Neural crest cell (in vitro differentiated cells): ENCODE measurements around the gene CARMIL3. TPM values are rescaled to one million over a fixed set of nuclear protein-coding genes. Genes with fewer than 3 reads are reported as not detected.
A peak's percentile ranks its signal among the peaks of the same experiment; 100 is the strongest.

Experiments
- DNase-seq: peaks from one replicate; pipeline ENCODE4 v3.0.0; 2021; ENCODE audit warnings: low read depth, mixed read lengths, low spot score
- H3K27ac Mint-ChIP-seq: one replicate; pipeline ENCODE4 v1.8.0; 2021; ENCODE audit warnings: mild to moderate bottlenecking, mixed read lengths; ENCODE audit not compliant: unreplicated experiment
- H3K27me3 Mint-ChIP-seq: 2 replicates; pipeline ENCODE4 v1.8.0; 2021; ENCODE audit warnings: low read depth, mild to moderate bottlenecking, mixed read lengths
- H3K36me3 Mint-ChIP-seq: 2 replicates; pipeline ENCODE4 v1.8.0; 2021; ENCODE audit warnings: low read depth, mild to moderate bottlenecking, mixed read lengths
- H3K4me1 Mint-ChIP-seq: 2 replicates; pipeline ENCODE4 v1.8.0; 2021; ENCODE audit warnings: mixed read lengths
- H3K4me3 Mint-ChIP-seq: one replicate; pipeline ENCODE4 v1.8.0; 2021; ENCODE audit warnings: mild to moderate bottlenecking, mixed read lengths
- H3K9me3 Mint-ChIP-seq: 2 replicates; pipeline ENCODE4 v1.8.0; 2021; ENCODE audit warnings: mixed read lengths
- total RNA-seq: library from RNA; stranded (reverse); gene quantifications from 2 replicates; pipeline ENCODE4 v1.2.1, GENCODE V29; 2021
- TF ChIP-seq, protein P1 (sequence below): fragments of 200-600 bp; sonication (generic); conservative IDR thresholded peaks from 2 replicates; pipeline ENCODE4 v1.5.0; 2021; ENCODE audit warnings: antibody characterized with exemption, mild to moderate bottlenecking

Gene CARMIL3
- total RNA-seq, 1 donor from 2014 or later: 9.4 TPM

DNA sequence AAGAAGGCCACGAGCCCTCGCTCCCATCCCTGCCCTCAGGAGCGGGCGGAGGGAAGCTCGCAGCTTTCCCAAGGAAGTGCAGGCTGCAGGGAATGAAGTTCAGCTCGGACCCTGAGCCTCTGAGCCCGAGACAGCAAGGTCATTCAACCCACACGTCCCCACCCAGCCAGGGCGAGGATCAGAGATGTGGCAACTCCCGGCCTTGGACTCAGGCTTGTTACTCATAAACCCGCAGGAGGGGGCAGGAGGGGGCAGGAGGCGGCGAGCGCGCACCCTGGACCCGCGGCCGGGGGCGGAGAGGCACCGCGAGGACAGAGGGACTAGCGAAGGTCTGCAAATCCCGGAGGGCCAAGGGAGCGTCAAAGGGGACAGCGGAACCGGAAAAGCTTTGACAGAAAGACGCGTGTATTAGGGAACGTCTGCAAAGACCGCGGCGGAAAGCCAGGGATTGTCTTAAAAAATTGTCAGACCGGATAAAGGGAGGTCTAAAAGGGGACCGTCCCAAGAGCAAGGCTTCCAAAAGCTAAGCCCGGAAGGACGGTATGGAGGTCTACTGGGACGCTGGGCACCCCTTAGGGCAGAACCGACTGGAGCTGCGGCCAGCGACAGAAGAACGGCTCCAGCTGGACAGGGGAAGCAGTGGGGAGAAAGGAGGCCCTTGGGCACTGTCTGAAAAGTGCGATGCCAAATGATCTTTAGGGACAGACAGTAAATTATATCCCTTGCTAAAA, 62.2 kb downstream of the CARMIL3 start:
- Mint-ChIP-seq H3K36me3 (peaks cover 2% of the 10 kb centered on the region), H3K9me3 (no peaks in the 10 kb centered on the region), H3K4me3 (peak overlapping the region; percentile 99), H3K27me3 (no peaks in the 10 kb centered on the region), H3K4me1 (peaks cover 27% of the 10 kb centered on the region), H3K27ac (peak overlapping the region; percentile 99)
- TF ChIP-seq, protein P1, sequence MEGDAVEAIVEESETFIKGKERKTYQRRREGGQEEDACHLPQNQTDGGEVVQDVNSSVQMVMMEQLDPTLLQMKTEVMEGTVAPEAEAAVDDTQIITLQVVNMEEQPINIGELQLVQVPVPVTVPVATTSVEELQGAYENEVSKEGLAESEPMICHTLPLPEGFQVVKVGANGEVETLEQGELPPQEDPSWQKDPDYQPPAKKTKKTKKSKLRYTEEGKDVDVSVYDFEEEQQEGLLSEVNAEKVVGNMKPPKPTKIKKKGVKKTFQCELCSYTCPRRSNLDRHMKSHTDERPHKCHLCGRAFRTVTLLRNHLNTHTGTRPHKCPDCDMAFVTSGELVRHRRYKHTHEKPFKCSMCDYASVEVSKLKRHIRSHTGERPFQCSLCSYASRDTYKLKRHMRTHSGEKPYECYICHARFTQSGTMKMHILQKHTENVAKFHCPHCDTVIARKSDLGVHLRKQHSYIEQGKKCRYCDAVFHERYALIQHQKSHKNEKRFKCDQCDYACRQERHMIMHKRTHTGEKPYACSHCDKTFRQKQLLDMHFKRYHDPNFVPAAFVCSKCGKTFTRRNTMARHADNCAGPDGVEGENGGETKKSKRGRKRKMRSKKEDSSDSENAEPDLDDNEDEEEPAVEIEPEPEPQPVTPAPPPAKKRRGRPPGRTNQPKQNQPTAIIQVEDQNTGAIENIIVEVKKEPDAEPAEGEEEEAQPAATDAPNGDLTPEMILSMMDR: no peak
- DNase-seq: peak; percentile 63

DNA sequence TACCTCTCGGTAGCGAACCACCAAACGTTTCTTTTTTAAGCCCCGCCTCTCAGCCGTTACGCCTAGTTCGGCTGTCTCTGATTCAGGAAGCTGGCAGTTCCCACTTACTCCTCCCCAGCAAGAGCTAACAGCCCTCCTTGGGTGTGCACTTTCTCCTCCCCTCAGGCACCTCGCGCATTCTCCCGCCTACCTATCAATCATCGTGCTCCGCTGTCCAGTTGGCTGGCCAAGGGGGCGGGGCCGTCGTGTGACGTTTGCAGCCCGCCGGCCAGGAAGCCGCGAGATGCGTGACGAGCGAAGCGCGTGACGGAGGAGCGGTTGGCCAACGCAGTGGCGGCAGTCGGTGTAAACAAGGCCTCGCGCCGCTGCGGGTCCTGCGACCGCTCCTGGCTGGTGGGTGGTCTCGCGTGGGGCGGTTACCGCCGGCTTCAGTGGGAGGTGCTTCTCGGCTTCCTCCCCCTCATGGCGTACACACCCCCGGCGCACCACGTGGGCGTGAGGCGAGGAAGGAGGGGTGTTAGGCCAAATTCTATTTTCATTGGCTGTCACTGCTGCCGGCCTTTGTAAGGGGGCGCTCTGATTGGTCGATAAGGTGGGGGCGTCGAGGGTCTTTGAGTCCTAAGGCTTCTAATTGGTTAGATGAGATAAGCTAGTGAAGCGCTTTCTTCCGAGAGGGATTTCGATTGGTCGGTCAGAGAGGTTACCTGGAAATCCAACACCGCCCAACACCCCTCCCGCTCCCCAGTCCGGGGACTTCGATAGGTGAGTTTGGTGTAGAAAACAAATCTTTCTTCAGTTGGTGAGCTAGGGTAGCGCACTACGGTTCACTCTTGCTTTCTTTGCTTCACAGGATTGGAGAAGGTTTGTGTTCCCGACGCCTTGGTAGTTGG, 63.0 kb downstream of the CARMIL3 start, which contains the start of the genes DCAF11 and NRL:
DCAF11 (plus strand) TSS at position 246 of the 890 bp plus-strand sequence. CDS start 818 bp downstream, outside the sequence.
NRL (minus strand) TSS at position 418 of the 890 bp plus-strand sequence. CDS start 32,101 bp downstream, outside the sequence.
- peaks cover 2% of the 10 kb centered on the region for H3K36me3 Mint-ChIP-seq

DNA sequence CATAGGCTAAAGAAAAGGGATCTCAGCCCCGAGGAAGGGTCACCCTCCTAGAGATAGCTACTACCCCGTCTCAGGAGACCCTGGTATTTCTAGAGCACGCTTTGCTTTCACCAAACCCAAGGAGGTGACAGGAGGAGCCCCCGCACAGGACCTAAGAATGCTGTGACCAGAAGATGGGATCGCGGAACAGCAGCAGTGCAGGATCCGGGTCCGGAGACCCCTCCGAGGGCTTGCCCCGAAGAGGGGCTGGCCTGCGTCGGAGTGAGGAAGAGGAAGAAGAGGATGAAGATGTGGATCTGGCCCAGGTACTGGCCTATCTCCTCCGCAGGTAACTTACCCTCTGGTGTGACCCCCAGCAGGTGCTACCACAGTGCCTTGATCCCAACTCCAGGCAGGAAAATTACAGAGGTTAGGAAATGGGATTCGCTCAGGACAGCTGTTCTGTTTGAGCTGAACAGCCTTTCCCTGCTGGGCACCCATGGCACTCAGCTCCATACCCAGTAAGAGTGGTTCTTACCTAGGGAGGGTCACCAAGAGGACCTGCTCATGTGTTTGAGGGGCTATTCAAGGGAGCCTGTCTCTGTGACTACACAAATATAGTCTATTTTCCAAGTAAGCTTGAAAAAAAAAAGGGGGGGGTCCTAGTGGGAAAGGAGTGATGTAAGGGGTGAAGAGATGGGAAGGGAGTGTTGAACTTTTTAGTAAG, 63.8 kb downstream of the CARMIL3 start:
- TF ChIP-seq, protein P1: no peak
- Mint-ChIP-seq H3K36me3 (peaks cover 2% of the 10 kb centered on the region), H3K4me3 (peak overlapping the region; percentile 99), H3K27ac (peak overlapping the region; percentile 99), H3K4me1 (peaks cover 26% of the 10 kb centered on the region), H3K27me3 (no peaks in the 10 kb centered on the region), H3K9me3 (no peaks in the 10 kb centered on the region)
- DNase-seq: no peak

More for the DNA sequence above, 63.0 kb downstream of the CARMIL3 start, which contains the start of the genes DCAF11 and NRL:
- Mint-ChIP-seq H3K4me1 (peaks cover 26% of the 10 kb centered on the region), H3K27ac (peak within 1 kb of the TSS; percentile 99), H3K27me3 (no peaks in the 10 kb centered on the region), H3K9me3 (no peaks in the 10 kb centered on the region), H3K4me3 (peak within 1 kb of the TSS; percentile 99)
- DNase-seq: peak; percentile 97
- TF ChIP-seq, protein P1: no peak

DNA sequence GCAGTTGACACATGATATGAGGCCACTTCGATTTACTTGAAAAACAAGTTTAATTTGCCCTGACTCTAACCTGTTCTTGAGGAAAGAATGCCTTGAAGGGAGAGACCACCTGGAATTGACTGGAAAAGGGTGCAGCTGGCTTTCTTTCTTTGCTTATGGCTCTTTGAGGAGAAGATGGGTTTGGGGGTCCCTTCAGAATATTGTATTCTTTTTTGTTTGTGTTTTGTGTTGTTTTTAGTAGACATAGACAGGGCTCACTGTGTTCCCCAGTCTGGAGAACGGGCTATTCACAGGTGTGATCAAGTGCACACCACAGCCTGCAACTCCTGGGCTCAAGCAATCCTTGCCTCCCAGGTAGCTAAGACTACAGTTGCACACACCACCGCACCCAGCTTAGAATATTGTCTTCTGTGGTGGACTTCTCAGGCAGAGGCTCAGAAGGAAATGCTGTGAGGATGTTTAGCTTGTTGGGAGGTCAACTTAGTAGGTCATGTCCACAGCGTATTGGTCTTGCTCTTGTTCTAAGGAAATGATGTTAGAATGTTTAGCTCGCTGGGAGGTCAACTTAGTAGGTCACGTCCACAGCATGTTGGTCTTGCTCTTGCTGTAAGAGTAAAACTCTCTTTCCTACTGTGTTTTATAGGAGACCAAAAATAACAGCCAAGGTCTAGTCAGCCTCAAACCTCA, 64.5 kb downstream of the CARMIL3 start:
- no peaks in the 10 kb centered on the region for H3K9me3 Mint-ChIP-seq
- peak overlapping the region; percentile 99 for H3K4me3 Mint-ChIP-seq
- DNase-seq: no peak
- no peaks in the 10 kb centered on the region for H3K27me3 Mint-ChIP-seq
- peaks cover 2% of the 10 kb centered on the region for H3K36me3 Mint-ChIP-seq
- peaks cover 26% of the 10 kb centered on the region for H3K4me1 Mint-ChIP-seq
- H3K27ac Mint-ChIP-seq: no peak overlapping the region
- TF ChIP-seq, protein P1: no peak
